ENCODE data around the gene MAPKAP1.

Gene MAPKAP1

GRCh38 chr9:125726456-125727132, 19.6 kb upstream of the MAPKAP1 start:
- no peaks in the 10 kb centered on the region for H3K9me2 ChIP-seq (ENCODE audit: low read depth, low read length)
- no peaks in the 10 kb centered on the region; the same call in 1 of the 2 replicates for H3K27me3 ChIP-seq (ENCODE audit: insufficient read depth, low read length)
- H3K79me2 ChIP-seq (ENCODE audit: insufficient read depth, low read length): no peaks in the 10 kb centered on the region
- no peaks in the 10 kb centered on the region for H3K36me3 ChIP-seq (ENCODE audit: insufficient read depth, low read length)
- TF ChIP-seq CTCF (IDR thresholded peaks at IDR 0.05; ENCODE audit: low read length) (no peak), EZH2 (IDR thresholded peaks at IDR 0.05; ENCODE audit: borderline replicate concordance, low read length) (no peak)
- no peak overlapping the region for H3K4me3 ChIP-seq (ENCODE audit: low read depth, low read length, poor library complexity, severe bottlenecking)
- H3F3A ChIP-seq (ENCODE audit: insufficient read depth, low read length): no peaks in the 10 kb centered on the region
- no peak overlapping the region for H2AFZ ChIP-seq (ENCODE audit: low read length)
- no peak overlapping the region for H3K4me2 ChIP-seq (ENCODE audit: low read length)
- H3K9me3 ChIP-seq (ENCODE audit: low read length): no peaks in the 10 kb centered on the region
- no peaks in the 10 kb centered on the region for H4K20me1 ChIP-seq (ENCODE audit: insufficient read depth, low read length)
- no peaks in the 10 kb centered on the region for H3K4me1 ChIP-seq (ENCODE audit: insufficient read depth, low read length, severe bottlenecking)
- no peak overlapping the region for H3K27ac ChIP-seq (ENCODE audit: low read depth, low read length, poor library complexity, severe bottlenecking)
- H3K9ac ChIP-seq (ENCODE audit: low read length): no peak overlapping the region

DNA sequence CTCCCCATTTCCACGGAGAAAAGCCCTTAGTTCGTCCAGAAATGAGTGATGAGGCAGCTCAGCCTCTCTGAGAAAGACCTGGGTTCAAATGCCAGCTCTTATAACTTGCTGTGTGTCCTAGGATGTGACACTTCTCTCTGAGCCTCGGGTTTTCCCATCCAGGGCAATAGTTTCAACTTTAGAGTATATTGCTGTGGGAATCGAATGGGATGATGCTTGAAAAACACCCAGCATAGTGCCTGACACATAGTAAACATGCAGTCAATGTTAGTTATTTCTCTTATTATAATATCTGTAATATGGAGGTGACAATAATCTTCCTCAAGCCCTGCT, 430 bp upstream of the MAPKAP1 start:
- no peaks in the 10 kb centered on the region for H3F3A ChIP-seq (ENCODE audit: insufficient read depth, low read length)
- no peaks in the 10 kb centered on the region for H3K27me3 ChIP-seq (ENCODE audit: insufficient read depth, low read length)
- peak overlapping the region; percentile 100 for H3K4me3 ChIP-seq (ENCODE audit: low read depth, low read length, poor library complexity, severe bottlenecking)
- peaks cover 34% of the 10 kb centered on the region for H3K4me1 ChIP-seq (ENCODE audit: insufficient read depth, low read length, severe bottlenecking)
- H3K9me3 ChIP-seq (ENCODE audit: low read length): no peaks in the 10 kb centered on the region
- peak overlapping the region; percentile 95 for H3K9ac ChIP-seq (ENCODE audit: low read length)
- H3K79me2 ChIP-seq (ENCODE audit: insufficient read depth, low read length): peaks cover 38% of the 10 kb centered on the region
- no peaks in the 10 kb centered on the region for H3K36me3 ChIP-seq (ENCODE audit: insufficient read depth, low read length)
- H3K4me2 ChIP-seq (ENCODE audit: low read length): peak overlapping the region; percentile 98
- peak overlapping the region; percentile 3 for H3K27ac ChIP-seq (ENCODE audit: low read depth, low read length, poor library complexity, severe bottlenecking)
- TF ChIP-seq EZH2 (IDR thresholded peaks at IDR 0.05; ENCODE audit: borderline replicate concordance, low read length): no peak
- TF ChIP-seq CTCF (IDR thresholded peaks at IDR 0.05; ENCODE audit: low read length): no peak
- H2AFZ ChIP-seq (ENCODE audit: low read length): peak overlapping the region; percentile 3
- no peaks in the 10 kb centered on the region for H4K20me1 ChIP-seq (ENCODE audit: insufficient read depth, low read length)
- H3K9me2 ChIP-seq (ENCODE audit: low read depth, low read length): no peaks in the 10 kb centered on the region

- H4K20me1 ChIP-seq (ENCODE audit: insufficient read depth, low read length): no peaks in the 10 kb centered on the region
- TF ChIP-seq EZH2 (IDR thresholded peaks at IDR 0.05; ENCODE audit: borderline replicate concordance, low read length) (no peak), CTCF (IDR thresholded peaks at IDR 0.05; ENCODE audit: low read length) (no peak)
- H2AFZ ChIP-seq (ENCODE audit: low read length): no peak overlapping the region
- H3K9me2 ChIP-seq (ENCODE audit: low read depth, low read length): no peaks in the 10 kb centered on the region
- H3K4me3 ChIP-seq (ENCODE audit: low read depth, low read length, poor library complexity, severe bottlenecking): peak overlapping the region; percentile 100
- peaks cover 42% of the 10 kb centered on the region for H3K4me1 ChIP-seq (ENCODE audit: insufficient read depth, low read length, severe bottlenecking)
- peak overlapping the region; percentile 98 for H3K4me2 ChIP-seq (ENCODE audit: low read length)
- no peak overlapping the region for H3K27ac ChIP-seq (ENCODE audit: low read depth, low read length, poor library complexity, severe bottlenecking)
- H3K27me3 ChIP-seq (ENCODE audit: insufficient read depth, low read length): no peaks in the 10 kb centered on the region
- no peaks in the 10 kb centered on the region for H3K9me3 ChIP-seq (ENCODE audit: low read length)
- H3K79me2 ChIP-seq (ENCODE audit: insufficient read depth, low read length): peaks cover 50% of the 10 kb centered on the region
- peak overlapping the region; percentile 95 for H3K9ac ChIP-seq (ENCODE audit: low read length)
- H3K36me3 ChIP-seq (ENCODE audit: insufficient read depth, low read length): no peaks in the 10 kb centered on the region
- H3F3A ChIP-seq (ENCODE audit: insufficient read depth, low read length): no peaks in the 10 kb centered on the region
Observed at GRCh38 chr9:125705893-125706292, 1.1 kb downstream of the MAPKAP1 start.
